ENCODE results near the gene TWF2. TPM values are rescaled to one million over a fixed set of nuclear protein-coding genes. Genes with fewer than 3 reads are reported as not detected.

The TWF2 gene
- total and polyA plus RNA-seq, 2 of the 13 experiments (the other 11 are each of a cell fraction or from before 2014, with no cell fraction given) = 45.5 to 108 TPM

DNA sequence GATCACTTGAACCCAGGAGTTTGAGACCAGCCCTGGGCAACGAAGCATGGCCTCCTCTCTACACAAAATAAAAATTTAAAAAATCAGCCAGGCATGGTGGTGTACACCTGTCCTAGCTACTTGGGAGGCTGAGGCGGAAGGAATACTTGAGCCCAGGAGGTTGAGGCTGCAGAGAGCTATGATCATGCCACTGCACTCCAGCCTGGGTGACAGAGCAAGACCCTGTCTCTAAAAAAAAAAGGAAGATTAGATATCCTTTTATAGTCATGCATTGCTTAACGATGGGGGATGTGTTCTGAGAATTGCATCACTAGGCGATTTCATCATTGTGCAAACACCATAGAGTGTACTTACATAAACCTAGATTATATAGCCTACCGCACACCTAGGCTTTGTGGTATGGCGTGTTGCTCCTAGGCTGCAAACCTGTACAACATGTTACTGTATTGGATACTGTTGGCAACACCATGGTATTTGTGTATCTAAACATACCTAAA is 28.4 kb downstream of the TWF2 start (continued):
- TF ChIP-seq HOXA3 (CRISPR knock-in tag; IDR thresholded peaks at IDR 0.05) (peak; percentile 76), ZNF609 (CRISPR knock-in tag; IDR thresholded peaks at IDR 0.05; ENCODE audit: borderline replicate concordance) (peak; percentile 84; the same call in 1 of the 2 replicates), ZSCAN30 (CRISPR knock-in tag; IDR thresholded peaks at IDR 0.05) (no peak), ZNF670 (CRISPR knock-in tag; IDR thresholded peaks at IDR 0.05; ENCODE audit: borderline replicate concordance) (peak; percentile 60; the same call in 1 of the 2 replicates), ARNTL (CRISPR knock-in tag; IDR thresholded peaks at IDR 0.05) (peak; percentile 54; the same call in 1 of the 2 replicates), HHEX (CRISPR knock-in tag; IDR thresholded peaks at IDR 0.05) (peak; percentile 75; the same call in 1 of the 2 replicates), ZNF205 (CRISPR knock-in tag; IDR thresholded peaks at IDR 0.05) (peak; percentile 67; the same call in 1 of the 2 replicates), ZNF558 (CRISPR knock-in tag; IDR thresholded peaks at IDR 0.05; ENCODE audit: borderline replicate concordance) (no peak), KDM4B (CRISPR knock-in tag; IDR thresholded peaks at IDR 0.05) (no peak), HNRNPH1 (optimal IDR thresholded peaks at IDR 0.05; ENCODE audit: low read depth, low read length) (no peak), ZNF557 (CRISPR knock-in tag; IDR thresholded peaks at IDR 0.05) (0 out of 2 replicates have a peak, but pooled peaks have one; percentile 47), ZNF619 (CRISPR knock-in tag; IDR thresholded peaks at IDR 0.05) (no peak), TCF7L2 (IDR thresholded peaks at IDR 0.05; ENCODE audit: low read depth, low read length) (no peak), ERF (CRISPR knock-in tag; IDR thresholded peaks at IDR 0.05) (peak; percentile 87; the same call in 1 of the 2 replicates), ZNF362 (CRISPR knock-in tag; IDR thresholded peaks at IDR 0.05; ENCODE audit: borderline replicate concordance) (peak; percentile 99), KAT7 (CRISPR knock-in tag; IDR thresholded peaks at IDR 0.05; ENCODE audit: borderline replicate concordance) (peak; percentile 38; the same call in 1 of the 2 replicates), FOXO1 (CRISPR knock-in tag; IDR thresholded peaks at IDR 0.05) (peak; percentile 73), PPARG (CRISPR knock-in tag; conservative IDR thresholded peaks at IDR 0.05) (peak; percentile 86), ETV5 (CRISPR knock-in tag; IDR thresholded peaks at IDR 0.05; ENCODE audit: borderline replicate concordance) (peak; percentile 62; the same call in 1 of the 2 replicates), ZBTB33 (CRISPR knock-in tag; IDR thresholded peaks at IDR 0.05) (peak; percentile 38; the same call in 1 of the 2 replicates), ZNF160 (CRISPR knock-in tag; IDR thresholded peaks at IDR 0.05) (peak; percentile 63; the same call in 1 of the 2 replicates)
- TF ChIP-seq, protein P1, sequence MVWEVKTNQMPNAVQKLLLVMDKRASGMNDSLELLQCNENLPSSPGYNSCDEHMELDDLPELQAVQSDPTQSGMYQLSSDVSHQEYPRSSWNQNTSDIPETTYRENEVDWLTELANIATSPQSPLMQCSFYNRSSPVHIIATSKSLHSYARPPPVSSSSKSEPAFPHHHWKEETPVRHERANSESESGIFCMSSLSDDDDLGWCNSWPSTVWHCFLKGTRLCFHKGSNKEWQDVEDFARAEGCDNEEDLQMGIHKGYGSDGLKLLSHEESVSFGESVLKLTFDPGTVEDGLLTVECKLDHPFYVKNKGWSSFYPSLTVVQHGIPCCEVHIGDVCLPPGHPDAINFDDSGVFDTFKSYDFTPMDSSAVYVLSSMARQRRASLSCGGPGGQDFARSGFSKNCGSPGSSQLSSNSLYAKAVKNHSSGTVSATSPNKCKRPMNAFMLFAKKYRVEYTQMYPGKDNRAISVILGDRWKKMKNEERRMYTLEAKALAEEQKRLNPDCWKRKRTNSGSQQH (CRISPR knock-in tag; IDR thresholded peaks at IDR 0.05; ENCODE audit: low read depth) = peak; percentile 84; the same call in 1 of the 2 replicates
